Smooth muscle cell (in vitro differentiated cells): ENCODE results near the gene ARHGAP23. TPM values are rescaled to one million over a fixed set of nuclear protein-coding genes. Genes with fewer than 3 reads are reported as not detected.
"Not testable (repeated sequence)": the region's sequence is repeated elsewhere in the genome, so short reads cannot be mapped to it uniquely, and the experiment has no call there.

ENCODE experiments used
- DNase-seq: peaks from one replicate; lab custom pipeline; 2025; ENCODE audit not compliant: unreplicated experiment; lab: John Stamatoyannopoulos, UW
- H2AFZ ChIP-seq: fragments of 200-600 bp; sonication (generic); 2 replicates; pipeline ENCODE4 v1.6.0; 2016; ENCODE audit warnings: antibody characterized with exemption, low read depth, mild to moderate bottlenecking
- H3F3A ChIP-seq: fragments of 200-600 bp; sonication (generic); 2 replicates; pipeline ENCODE4 v1.6.0; 2017; ENCODE audit warnings: antibody characterized with exemption, low read depth
- H3K27ac ChIP-seq: fragments of 200-600 bp; sonication (generic); 2 replicates; pipeline ENCODE4 v1.5.1; 2016; ENCODE audit warnings: low read depth, mild to moderate bottlenecking
- H3K27me3 ChIP-seq: fragments of 200-600 bp; sonication (generic); 2 replicates; pipeline ENCODE4 v1.6.1; 2016; ENCODE audit warnings: low read depth, mild to moderate bottlenecking
- H3K36me3 ChIP-seq: fragments of 200-600 bp; sonication (generic); 2 replicates; pipeline ENCODE4 v1.5.1; 2016; ENCODE audit warnings: low read depth
- H3K4me1 ChIP-seq: fragments of 200-600 bp; sonication (generic); 2 replicates; pipeline ENCODE4 v1.5.1; 2016; ENCODE audit warnings: low read depth
- H3K4me2 ChIP-seq: fragments of 200-600 bp; sonication (generic); 2 replicates; pipeline ENCODE4 v1.6.0; 2016; ENCODE audit warnings: mild to moderate bottlenecking
- H3K4me3 ChIP-seq: fragments of 200-600 bp; sonication (generic); 2 replicates; pipeline ENCODE4 v1.5.1; 2016; ENCODE audit warnings: mild to moderate bottlenecking
- H3K79me2 ChIP-seq: fragments of 200-600 bp; sonication (generic); 2 replicates; pipeline ENCODE4 v1.6.0; 2016; ENCODE audit warnings: low read depth, mild to moderate bottlenecking
- H3K9ac ChIP-seq: fragments of 200-600 bp; sonication (generic); 2 replicates; pipeline ENCODE4 v1.6.0; 2016; ENCODE audit warnings: low read depth
- H3K9me3 ChIP-seq: fragments of 200-600 bp; sonication (generic); replicated peaks from 2 replicates; pipeline ENCODE4 v1.5.1; 2016; ENCODE audit warnings: low read depth
- H4K20me1 ChIP-seq: fragments of 200-600 bp; sonication (generic); 2 replicates; pipeline ENCODE4 v1.6.0; 2016; ENCODE audit warnings: low read depth
- WGBS: methylation state at CpG from one replicate; pipeline ENCODE4 v1.1.7; 2016; ENCODE audit warnings: low lambda C conversion rate; 5-methylcytosine and 5-hydroxymethylcytosine counted together
- polyA plus RNA-seq: library from polyadenylated mRNA; unstranded; fragments of >200 nt; fragmentation: Nextera tagmentation; extraction: Ambion mirVana; gene quantifications from 2 replicates; pipeline ENCODE4 v1.2.1, GENCODE V29; 2016
- total RNA-seq: library from RNA; depleted of rRNA; stranded (reverse); fragments of >200 nt; gene quantifications from 2 replicates; pipeline ENCODE4 v1.2.3, GENCODE V29; 2014
- TF ChIP-seq, protein P1 (sequence below): fragments of 200-600 bp; sonication (generic); IDR thresholded peaks from 2 replicates; pipeline ENCODE4 v1.5.1; 2017; ENCODE audit warnings: borderline replicate concordance, mild to moderate bottlenecking, antibody characterized with exemption; ENCODE audit not compliant: insufficient read depth, poor library complexity, severe bottlenecking

Gene ARHGAP23
- total and polyA plus RNA-seq, 2 experiments from 2014 or later: 24.9 to 34.0 TPM

DNA sequence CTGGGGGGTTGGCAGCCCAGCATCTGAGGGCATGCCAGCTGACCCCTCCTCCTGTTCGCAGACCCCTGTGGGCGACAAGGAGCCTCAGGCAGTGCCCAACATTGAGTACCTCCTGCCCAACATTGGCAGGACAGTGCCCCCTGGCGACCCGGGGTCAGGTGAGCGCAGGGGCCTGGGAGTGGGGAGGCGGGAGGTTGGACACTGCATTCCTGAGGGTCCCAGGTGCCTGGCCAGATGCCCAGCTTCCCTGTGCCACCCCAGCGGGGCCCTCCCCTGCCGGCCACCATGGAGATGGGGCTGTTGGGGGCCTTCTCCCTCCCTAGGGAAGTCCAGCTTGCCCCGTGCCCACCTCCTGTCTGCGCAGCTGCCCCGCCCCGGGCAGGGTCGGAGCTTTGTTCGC is 70.1 kb downstream of the ARHGAP23 start:
- Histone ChIP-seq H3K9me3 (no peaks in the 10 kb centered on the region), H2AFZ (no peak overlapping the region), H3K4me1 (no peaks in the 10 kb centered on the region), H3F3A (no peaks in the 10 kb centered on the region), H3K79me2 (no peaks in the 10 kb centered on the region), H3K27ac (no peak overlapping the region), H3K4me3 (no peak overlapping the region), H3K9ac (no peak overlapping the region), H3K27me3 (no peaks in the 10 kb centered on the region), H3K36me3 (no peaks in the 10 kb centered on the region), H4K20me1 (peaks cover 9% of the 10 kb centered on the region), H3K4me2 (no peak overlapping the region)
- TF ChIP-seq, protein P1, sequence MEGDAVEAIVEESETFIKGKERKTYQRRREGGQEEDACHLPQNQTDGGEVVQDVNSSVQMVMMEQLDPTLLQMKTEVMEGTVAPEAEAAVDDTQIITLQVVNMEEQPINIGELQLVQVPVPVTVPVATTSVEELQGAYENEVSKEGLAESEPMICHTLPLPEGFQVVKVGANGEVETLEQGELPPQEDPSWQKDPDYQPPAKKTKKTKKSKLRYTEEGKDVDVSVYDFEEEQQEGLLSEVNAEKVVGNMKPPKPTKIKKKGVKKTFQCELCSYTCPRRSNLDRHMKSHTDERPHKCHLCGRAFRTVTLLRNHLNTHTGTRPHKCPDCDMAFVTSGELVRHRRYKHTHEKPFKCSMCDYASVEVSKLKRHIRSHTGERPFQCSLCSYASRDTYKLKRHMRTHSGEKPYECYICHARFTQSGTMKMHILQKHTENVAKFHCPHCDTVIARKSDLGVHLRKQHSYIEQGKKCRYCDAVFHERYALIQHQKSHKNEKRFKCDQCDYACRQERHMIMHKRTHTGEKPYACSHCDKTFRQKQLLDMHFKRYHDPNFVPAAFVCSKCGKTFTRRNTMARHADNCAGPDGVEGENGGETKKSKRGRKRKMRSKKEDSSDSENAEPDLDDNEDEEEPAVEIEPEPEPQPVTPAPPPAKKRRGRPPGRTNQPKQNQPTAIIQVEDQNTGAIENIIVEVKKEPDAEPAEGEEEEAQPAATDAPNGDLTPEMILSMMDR: no peak
- DNase-seq: no peak
- 98% methylated on average over 7 of the region's 14 CpGs for WGBS

DNA sequence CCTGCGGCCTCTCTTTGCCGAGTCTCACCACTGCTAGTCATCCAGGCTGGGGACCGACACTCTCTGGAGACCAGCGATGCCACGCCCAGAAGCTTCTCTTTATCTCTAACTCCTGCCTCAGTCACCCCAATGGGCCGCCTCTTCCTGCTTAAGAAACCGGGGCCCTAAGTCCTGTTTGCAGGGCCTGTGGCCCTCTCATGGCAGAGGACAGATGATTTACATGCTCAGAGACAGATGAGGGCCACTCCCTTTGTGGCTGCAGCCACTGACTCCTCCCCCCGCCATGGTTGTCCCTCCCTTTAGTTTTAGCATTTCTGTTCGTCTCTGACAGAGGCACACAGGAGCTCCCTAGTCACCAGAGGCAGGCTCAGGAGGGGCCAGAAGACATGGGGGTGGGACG is 71.0 kb downstream of the ARHGAP23 start:
- not testable (repeated sequence) for H3K79me2 ChIP-seq, H3F3A ChIP-seq, H3K9me3 ChIP-seq, H3K27ac ChIP-seq, H3K36me3 ChIP-seq, H2AFZ ChIP-seq, H3K4me1 ChIP-seq, H3K4me3 ChIP-seq, H4K20me1 ChIP-seq, H3K4me2 ChIP-seq, DNase-seq, H3K9ac ChIP-seq, H3K27me3 ChIP-seq
- WGBS: 90% methylated on average over 10 of the region's 10 CpGs

DNA sequence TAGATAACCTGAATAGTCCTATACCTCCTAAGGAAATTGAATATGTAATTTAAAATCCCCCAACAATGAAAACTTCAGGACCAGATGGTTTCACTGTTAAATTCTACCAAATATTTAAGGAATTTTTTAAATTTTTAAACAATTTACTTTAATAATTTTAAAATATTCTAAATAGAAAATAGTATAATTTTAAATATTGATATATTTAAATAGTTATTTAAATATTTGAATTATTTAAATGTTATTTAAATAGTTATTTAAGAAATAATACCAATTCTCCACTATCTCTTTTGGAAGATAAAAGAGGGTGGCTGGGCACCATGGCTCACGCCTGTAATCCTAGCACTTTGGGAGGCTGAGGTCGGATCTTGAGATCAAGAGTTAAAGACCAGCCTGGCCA is 73.5 kb downstream of the ARHGAP23 start:
- not testable (repeated sequence) for H3K4me1 ChIP-seq, H3K9ac ChIP-seq, H3K27ac ChIP-seq, H3K79me2 ChIP-seq, H3K4me3 ChIP-seq, H3F3A ChIP-seq, H3K4me2 ChIP-seq, DNase-seq, H3K9me3 ChIP-seq, H3K36me3 ChIP-seq, H3K27me3 ChIP-seq, H2AFZ ChIP-seq
- peaks cover 16% of the 10 kb centered on the region for H4K20me1 ChIP-seq
- 100% methylated on average over 2 of the region's 2 CpGs for WGBS

DNA sequence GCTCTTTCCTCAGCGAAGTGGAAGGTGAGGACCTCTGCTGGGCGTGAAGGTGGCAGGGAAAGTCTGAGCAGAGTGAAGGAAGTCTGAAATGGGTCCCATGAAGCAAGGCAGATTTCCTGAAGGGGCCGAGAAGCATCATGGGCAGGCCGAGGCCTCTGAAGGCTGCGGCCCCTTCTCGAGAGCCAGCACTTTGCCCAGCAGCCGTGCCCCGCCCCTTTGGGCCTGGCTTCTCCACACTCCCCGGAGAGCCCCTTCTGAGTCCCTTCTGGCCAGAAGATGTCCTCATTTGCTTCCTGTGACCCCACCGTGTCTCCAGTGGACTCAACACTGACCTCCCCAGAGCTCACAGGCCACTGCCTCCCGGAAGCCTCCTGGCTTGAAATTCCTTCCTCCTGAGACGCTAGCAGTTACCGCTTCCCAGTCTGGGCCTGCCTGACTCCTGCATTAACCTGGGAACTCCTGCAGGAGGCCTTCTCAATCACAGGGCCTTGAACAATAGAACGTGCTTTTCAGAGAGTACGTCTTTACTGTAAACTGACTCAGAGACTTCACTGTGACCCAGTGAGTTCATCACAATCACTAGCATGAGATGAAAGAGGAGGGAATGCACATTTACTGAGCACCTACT is 75.1 kb downstream of the ARHGAP23 start:
- WGBS: 91% methylated on average over 15 of the region's 15 CpGs
- not testable (repeated sequence) for H3K4me2 ChIP-seq, H3K4me1 ChIP-seq, H3K4me3 ChIP-seq, H3K36me3 ChIP-seq, H3K9ac ChIP-seq, DNase-seq, H2AFZ ChIP-seq, H3K79me2 ChIP-seq, H3F3A ChIP-seq, H3K27me3 ChIP-seq, H3K27ac ChIP-seq, H3K9me3 ChIP-seq
- peaks cover 30% of the 10 kb centered on the region for H4K20me1 ChIP-seq

DNA sequence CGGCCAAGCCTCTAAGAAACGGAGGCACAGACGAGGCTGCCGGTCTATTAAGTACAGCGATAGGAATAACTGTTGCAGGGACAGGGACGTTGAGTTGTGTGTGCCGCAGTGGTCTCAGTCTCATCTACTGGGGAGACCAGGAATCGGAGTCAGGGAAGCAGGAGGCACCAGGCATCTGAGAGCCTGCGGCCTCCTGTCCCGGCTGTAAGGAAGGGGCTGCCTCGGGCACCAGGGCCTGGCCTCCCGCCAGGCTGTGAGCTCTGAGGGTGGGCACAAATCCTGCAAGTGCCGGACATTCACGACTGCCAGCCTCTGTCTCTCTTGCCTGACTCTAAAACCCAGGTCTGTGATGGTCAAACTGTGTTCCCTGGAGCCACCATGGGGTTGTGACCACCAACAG is 76.0 kb downstream of the ARHGAP23 start:
- no peaks in the 10 kb centered on the region for H3K36me3 ChIP-seq
- WGBS: 97% methylated on average over 14 of the region's 14 CpGs
- no peaks in the 10 kb centered on the region for H3K79me2 ChIP-seq
- DNase-seq: no peak
- no peak overlapping the region for H3K27ac ChIP-seq
- no peaks in the 10 kb centered on the region for H3F3A ChIP-seq
- H3K4me2 ChIP-seq: no peak overlapping the region
- TF ChIP-seq, protein P1: no peak
- H3K9me3 ChIP-seq: no peaks in the 10 kb centered on the region
- no peaks in the 10 kb centered on the region for H3K4me1 ChIP-seq
- H2AFZ ChIP-seq: no peak overlapping the region
- peaks cover 37% of the 10 kb centered on the region for H4K20me1 ChIP-seq
- no peak overlapping the region for H3K4me3 ChIP-seq
- H3K27me3 ChIP-seq: no peaks in the 10 kb centered on the region
- H3K9ac ChIP-seq: no peak overlapping the region
